ENCODE data around the gene LIG1.
"Not testable (repeated sequence)": the region's sequence is repeated elsewhere in the genome, so short reads cannot be mapped to it uniquely, and the experiment has no call there.

Gene LIG1

DNA sequence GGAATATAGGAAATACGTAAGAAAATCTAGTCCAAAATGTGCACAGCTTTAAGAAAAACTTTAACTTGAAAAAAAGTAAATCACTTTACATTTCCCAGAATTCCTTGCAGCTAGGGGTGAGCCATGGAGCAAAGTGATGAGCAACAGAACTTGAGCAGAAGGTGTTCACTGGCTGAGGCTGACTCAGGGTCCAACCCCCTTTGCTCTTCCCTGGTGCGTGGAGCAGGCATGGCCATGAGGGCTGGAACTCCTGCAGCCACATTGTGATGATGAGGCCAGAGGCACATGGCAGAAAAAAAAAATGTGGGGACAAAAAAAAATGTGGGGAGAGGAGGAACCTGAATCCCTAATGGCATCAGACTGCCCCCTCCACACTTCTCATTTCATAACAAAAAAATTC is 49.6 kb downstream of the LIG1 start:
- DNase-seq: no peak

DNA sequence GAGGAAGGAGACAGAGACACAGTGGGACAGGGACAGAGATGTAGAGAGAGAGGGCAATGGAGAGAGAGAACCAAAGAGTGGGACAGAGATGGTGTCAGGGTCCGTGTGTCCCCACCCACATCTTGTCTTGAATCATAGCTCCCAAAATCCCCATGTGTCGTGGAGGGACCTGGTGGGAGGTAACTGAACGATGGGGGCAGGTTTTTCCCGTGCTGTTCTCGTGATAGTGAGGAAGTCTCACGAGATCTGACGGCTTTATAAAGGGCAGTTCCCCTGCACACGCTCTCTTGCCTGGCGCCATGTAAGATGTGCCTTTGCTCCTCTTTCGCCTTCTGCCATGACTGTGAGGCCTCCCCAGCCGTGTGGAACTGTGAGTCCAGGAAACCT is 52.0 kb downstream of the LIG1 start:
- DNase-seq: no peak

- DNase-seq: no peak
Observed at GRCh38 chr19:48117515-48118130, 52.5 kb downstream of the LIG1 start.

DNA sequence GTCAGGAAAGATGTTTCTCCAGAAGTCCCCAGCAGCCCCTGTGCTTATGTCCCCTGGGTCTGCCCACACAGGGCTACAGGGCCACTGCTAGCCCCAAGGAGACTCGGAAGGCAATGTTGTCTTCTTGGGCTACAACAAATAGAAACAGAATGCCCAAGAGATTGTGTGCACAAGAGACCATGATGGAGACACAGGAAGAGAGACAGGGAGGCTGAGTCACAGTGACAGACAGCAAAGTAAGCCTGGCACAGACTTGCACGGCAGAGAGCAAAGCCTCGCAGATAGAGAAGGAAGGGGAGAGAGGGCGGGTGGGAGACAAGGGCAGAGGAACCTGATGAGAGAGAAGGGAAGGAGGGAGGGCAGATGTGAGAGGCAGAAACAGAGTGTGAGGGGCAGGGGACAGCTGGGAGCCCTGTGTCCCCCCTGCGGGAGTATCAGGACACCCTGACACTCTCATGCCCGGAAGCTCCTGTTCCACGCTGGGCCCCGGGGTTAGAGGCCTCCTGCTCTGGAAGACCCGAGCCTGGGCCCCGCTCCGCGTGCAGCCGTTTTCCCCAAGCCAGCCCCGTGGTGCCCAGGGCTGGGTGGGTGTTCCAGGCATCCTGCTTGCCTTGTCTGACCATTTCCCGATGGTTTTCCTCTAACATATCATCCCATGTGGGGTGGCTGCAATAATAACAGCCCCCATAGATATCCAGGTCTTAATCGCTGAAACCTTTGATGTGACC is 56.8 kb downstream of the LIG1 start:
- no peak for DNase-seq

DNA sequence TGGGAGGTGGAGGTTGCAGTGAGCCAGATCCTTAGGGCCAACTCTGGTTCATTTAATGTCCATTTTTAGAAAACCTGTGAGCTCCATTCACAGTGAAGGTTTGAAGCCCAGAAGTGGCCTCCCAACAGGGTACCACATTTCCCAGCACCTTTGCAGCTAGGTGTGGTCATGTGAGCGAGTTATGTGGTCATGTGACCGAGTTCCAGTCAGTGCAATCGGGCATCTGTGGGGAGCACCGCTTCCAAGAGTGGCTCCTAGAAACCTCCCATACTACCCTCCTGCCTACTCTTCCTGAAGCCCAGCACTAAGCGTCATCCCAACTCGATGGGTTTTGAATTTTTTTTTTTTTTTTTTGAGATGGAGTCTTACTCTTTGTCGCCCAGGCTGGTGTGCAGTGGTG is 58.9 kb downstream of the LIG1 start:
- DNase-seq: no peak

- DNase-seq: peak; percentile 87 to 89
Observed at GRCh38 chr19:48110350-48110966, 59.7 kb downstream of the LIG1 start, which contains the start of gene PLA2G4C. Gene PLA2G4C, minus strand, starts transcription at chr19:48110817. Its CDS starts 4,288 bp downstream, at chr19:48106529.

DNA sequence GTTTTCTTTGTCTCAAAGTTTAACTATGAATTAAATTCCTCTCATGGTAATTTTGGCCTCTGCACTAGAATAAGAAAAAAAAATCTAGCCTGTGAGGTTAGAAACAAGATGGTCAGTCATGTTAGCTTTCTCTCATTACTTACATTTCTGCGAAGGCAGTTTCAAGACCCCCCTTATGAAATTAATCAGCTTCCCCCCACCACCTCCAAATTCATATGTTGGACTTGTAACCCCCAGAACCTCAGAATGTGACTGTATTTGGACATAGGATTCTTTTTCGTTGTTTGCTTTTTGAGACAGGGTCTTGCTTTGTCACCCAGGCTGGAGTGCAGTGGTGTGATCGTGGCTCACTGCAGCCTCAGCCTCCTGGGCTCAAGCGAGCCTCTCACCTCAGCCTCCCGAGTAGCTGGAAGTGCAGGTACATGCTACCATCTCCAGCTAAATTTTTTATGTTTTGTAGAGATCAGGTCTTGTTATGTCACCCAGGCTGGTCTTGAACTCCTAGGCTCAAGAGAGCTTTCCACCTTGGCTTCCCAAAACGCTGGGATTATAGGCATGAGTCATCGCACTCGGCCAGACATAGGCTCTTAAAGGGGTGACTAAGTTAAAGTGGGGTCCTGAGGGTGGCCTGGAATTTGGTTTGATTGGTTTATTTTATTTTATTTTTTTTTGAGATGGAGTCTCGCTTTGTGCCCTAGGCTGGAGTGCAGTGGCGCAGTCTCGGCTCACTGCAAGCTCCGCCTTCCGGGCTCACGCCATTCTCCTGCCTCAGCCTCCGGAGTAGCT is 61.0 kb downstream of the LIG1 start:
- no peak for DNase-seq

DNA sequence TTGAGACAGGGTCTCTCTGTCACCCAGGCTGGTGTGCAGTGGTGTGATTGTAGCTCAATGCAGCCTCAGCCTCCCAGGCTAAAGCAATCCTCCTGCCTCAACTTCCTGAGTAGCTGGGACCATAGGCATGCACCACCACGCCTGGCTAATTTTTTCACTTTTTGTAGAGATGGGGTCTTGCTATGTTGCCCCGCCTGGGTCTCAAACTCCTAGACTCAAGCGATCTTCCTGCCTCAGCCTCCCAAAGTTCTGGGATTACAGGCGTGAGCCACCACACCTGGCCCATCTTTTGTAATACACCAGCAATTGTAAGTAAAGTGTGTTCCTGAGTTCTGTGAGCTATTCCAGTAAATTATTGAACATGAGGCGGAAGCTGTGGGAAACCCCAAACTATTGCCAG is 66.2 kb downstream of the LIG1 start:
- DNase-seq: no peak

- DNase-seq: peak; percentile 42 to 44
Observed at GRCh38 chr19:48102870-48103751, 67.0 kb downstream of the LIG1 start.

GRCh38 chr19:48095612-48096175 is 74.5 kb downstream of the LIG1 start:
- no peak for DNase-seq

- no peak for DNase-seq
Observed at GRCh38 chr19:48094855-48095203, 75.3 kb downstream of the LIG1 start.

- no peak for DNase-seq
Observed at GRCh38 chr19:48094129-48094854, 75.9 kb downstream of the LIG1 start.

DNA sequence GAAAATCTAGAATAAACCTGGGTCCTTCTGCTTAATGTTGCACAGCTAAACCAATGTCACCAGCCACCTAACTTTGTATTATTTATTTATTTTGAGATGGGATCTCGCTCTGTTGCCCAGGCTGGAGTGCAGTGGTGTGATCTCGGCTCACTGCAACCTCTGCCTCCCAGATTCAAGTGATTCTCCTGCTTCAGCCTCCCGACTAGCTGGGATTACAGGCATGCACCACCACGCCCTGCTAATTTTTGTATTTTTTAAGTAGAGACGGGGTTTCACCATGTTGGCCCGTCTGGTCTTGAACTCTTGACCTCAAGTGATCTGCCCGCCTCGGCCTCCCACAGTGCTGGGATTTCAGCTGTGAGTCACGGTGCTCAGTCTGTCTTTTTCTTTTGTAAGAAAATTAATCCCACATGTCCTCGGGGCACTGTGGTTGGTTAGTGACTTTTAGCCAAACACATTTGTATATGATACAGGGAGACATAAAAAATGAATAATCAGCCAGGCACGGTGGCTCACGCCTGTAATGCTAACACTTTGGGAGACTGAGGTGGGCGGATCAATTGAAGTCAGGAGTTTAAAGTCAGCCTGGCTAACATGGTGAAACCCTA is 78.9 kb downstream of the LIG1 start:
- DNase-seq: not testable (repeated sequence)

- DNase-seq: no peak
Observed at GRCh38 chr19:48090281-48090802, 79.8 kb downstream of the LIG1 start.

DNA sequence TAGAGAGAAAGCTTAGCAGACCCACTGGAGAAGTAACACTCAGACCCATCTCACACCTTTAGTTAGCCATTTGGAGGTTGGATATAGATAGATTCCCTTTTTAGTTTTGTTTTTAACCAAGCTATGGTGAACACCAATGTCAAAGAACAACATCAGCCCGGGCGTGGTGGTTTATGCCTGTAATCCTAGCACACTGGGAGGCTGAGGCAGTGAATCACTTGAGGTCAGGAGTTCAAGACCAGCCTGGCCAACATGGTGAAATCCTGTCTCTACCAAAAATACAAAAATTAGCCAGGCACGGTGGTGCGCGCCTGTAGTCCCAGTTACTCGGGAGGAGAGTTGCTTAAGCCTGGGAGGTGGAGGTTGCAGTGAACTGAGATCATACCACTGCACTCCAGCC is 81.2 kb downstream of the LIG1 start:
- not testable (repeated sequence) for DNase-seq

GRCh38 chr19:48085904-48086864 is 84.0 kb downstream of the LIG1 start:
- DNase-seq: peak in 1 of 2 donors; percentile 7

GRCh38 chr19:48085076-48085475 is 85.1 kb downstream of the LIG1 start:
- no peak for DNase-seq

GRCh38 chr19:48081106-48081505 is 89.0 kb downstream of the LIG1 start:
- no peak for DNase-seq

- not testable (repeated sequence) for DNase-seq
Observed at GRCh38 chr19:48070177-48070769, 99.9 kb downstream of the LIG1 start.

Data from stimulated activated CD4-positive, alpha-beta T cell treated with anti-CD3 and anti-CD28 coated beads, Interleukin-2, amount 100 ng/mL, for 24 hours (primary cell).